Activated T-helper 1 cell treated with Interleukin-2 at 50 U/mL for 16 hours (primary cell): ENCODE data around the gene GANC.

Source experiments
- DNase-seq: peaks from one replicate; pipeline ENCODE4 v3.0.0-alpha.2; 2020; ENCODE audit warnings: low read depth

Gene GANC

DNA sequence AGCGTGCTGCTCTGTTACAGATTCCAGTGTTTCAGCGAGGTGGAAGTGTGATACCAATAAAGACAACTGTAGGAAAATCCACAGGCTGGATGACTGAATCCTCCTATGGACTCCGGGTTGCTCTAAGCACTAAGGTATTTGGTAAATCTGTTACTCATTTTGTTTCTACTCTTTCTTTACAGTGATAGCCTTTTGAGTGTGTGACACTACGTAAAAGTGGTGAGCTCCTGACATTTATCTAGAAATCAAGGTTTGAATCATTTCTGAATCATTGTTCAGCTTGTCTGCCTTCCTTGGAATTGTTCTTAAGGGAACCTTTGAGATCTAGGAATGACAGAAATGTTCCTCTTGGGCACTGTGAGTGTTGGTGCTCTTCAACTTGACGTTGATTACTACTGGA, 75.1 kb downstream of the GANC start:
- no peak for DNase-seq

DNA sequence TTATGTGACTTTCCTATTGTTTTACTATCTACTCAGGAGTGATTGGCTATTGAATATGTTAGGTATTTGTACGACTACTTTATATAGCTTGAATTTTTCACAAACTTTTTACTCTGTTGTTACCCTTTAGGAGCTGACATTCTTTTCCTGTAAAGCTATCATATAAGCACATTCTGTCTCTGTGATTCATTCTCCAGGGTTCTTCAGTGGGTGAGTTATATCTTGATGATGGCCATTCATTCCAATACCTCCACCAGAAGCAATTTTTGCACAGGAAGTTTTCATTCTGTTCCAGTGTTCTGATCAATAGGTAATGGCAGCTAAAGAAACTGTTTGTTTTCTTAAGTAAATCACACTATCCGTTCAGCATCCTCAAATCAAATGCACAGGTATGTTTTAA, 76.2 kb downstream of the GANC start:
- DNase-seq, result no peak

GRCh38 chr15:42352401-42352800, 79.4 kb downstream of the GANC start:
- no peak for DNase-seq

- no peak for DNase-seq
These were observed 80.1 kb downstream of the GANC start for GRCh38 chr15:42353061-42353460.

GRCh38 chr15:42354824-42355223, 81.8 kb downstream of the GANC start:
- no peak for DNase-seq

DNA sequence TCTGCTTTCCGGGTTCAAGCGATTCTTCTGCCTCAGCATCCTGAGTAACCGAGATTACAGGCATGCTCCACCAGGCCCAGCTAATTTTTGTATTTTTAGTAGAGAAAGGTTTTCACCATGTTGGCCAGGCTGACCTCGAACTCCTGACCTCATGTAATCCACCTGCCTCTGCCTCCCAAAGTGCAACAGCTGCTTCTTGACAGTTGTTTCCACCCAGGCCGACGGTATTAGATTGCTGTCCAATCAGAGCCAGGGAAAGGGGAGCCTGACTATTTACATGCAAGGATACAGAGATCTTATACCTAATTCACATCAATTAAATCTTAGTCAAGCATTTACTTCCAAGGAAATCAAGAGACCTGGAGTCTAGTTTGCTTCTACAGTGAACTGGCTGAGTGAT, 82.3 kb downstream of the GANC start:
- no peak for DNase-seq

- DNase-seq, result no peak
These were observed 83.8 kb downstream of the GANC start for GRCh38 chr15:42356851-42357250.

GRCh38 chr15:42358141-42358540, 85.1 kb downstream of the GANC start:
- no peak for DNase-seq

GRCh38 chr15:42359249-42359648, 86.2 kb downstream of the GANC start, which contains the start of gene CAPN3:
Gene CAPN3, plus strand, starts transcription at chr15:42359501. Its CDS starts 305 bp downstream, at chr15:42359806.
- DNase-seq, result no peak

DNA sequence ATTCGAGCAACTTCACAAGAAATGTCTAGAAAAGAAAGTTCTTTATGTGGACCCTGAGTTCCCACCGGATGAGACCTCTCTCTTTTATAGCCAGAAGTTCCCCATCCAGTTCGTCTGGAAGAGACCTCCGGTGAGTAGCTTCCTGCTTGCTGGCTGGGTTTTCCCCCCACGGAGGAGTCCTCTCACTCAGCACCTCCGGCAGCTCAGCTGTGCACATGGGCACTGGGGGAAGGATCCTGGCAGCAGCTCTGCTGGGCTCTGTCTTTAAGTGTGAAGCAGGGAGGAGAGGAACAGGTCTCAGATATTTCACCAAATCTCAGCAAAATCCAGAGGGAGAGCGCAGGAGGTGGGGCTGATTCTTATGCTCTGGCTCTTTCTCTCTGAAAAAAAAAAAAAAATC, 87.0 kb downstream of the GANC start:
- no peak for DNase-seq

DNA sequence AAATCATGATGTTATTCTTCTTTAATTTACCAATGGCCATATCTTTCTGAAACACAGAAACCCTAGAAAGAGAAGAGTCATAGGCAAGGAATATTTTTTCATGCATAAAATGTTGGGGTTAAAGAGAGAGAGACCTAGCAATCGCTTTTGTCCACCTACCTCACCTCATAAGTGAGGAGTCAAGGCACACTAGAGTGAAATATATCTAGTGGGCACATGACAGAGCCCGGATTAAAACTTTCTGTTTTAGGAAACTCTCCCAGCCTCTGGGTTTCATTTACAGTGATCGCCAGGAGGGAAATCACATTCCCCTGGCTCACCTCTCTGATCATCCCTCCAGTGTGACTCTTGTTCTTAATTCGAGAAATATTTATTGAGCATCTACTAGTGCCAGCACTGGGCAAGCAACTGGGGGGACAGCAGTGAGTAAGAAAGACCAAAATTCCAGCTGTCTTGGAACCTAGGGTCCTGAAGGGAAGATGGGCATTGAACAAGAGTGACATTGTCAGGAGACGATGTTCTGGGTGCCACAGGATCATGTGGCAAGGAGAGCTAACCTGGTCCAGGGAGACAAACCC, 87.6 kb downstream of the GANC start:
- no peak for DNase-seq

DNA sequence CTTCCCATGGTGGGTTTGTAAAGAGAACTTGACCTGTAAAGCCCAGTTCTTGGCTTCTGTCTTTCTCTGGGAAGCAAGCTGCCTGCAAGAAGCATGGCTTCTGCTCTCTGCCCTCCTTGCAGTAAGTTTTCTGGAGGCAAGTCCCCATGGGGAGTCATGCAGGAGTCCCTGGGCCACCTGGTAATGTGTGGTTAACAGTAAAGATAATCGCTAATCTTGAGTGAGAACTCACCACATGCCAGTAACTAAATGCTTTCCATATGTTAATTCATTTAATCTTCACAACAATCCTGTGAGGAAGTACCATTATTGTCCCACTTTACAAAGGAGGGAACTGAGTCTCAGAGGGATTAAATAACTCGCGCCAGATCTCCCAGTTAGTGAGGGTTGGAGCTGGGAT, 90.5 kb downstream of the GANC start:
- no peak for DNase-seq

DNA sequence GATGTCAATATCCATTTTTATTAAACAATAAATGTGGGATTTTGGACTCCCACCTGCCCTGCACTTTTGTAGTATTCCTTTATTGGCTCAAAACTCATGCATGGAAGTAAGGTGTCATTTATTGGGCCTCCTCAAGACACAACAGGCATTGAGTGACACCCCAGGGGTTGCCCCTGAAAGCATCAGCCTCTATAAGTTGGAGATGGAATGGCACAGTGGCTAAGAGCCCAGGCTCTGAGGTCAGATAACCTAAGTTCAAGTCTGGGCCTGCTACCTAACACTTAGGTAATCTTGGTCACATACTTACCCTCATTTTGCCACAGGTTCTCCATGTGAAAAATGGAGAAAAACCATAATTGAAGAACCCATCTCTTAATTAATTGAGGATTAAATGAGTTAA, 90.9 kb downstream of the GANC start:
- no peak for DNase-seq

DNA sequence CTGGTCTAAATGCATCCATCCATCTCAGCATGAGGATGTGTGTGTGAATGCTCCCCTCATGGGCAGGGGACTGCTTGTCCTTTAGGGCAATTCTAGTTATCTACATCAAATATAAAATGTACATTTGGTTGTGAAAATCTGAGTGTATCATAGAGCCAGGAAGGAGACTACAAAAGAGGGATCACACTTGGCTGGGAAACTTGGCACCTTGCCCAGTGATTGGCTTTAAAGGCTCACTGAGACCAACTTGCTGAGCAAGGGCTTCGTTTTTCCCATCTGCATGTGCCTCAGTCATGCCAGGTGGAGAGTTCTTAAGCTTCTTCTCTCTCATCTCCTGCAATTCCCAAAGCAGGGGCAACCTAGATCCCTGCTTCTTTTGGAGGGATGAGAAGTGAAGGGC, 91.5 kb downstream of the GANC start:
- DNase-seq, result no peak

DNA sequence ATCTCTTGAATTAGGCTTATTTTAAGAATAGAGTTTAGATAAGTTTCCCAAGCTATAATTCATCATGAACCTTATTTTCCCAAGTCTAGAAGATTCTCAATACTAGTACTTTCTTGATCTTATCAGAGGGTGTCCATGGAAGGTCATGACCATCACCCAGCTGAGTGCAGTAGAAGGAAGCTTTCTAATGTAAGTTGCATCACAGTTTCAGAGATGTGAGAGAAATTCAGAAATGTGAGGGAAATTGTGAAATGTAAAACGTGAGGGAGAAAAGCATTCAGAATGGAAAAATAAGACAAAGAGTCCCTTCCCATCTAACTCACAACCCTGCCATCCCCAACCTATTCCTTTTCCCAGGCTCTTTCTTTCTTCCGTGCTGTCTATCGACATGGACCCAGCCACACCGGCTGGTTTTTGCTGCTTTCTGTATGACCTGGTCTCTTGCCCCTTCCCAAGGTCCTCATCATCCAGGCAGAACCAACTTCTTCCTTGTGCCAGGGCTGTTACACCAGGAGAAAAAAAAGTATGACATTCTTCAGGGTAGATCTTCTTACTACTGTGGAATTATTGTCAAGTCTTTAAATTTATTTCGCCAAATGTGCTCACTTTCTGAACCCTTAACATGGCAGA, 93.0 kb downstream of the GANC start:
- no peak for DNase-seq

DNA sequence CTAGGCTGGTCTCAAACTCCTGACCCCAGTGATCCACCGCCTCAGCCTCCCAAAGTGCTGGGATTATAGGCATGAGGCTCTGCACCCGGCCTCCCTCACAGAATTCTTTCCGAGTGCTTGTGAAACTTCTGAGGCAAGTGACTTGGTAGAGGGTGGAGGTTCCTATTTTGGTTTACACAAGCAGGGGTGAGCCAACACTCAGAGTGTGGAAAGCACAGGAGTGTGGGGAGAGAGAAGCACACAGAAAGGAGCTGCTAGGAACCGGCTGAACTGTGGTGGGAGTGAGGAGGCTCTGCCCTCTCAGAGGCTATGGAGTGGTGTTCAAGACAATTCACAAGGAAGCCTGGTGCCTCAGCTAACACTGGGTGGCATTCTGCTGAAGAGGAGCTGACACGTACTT, 94.0 kb downstream of the GANC start:
- DNase-seq, result no peak

- no peak for DNase-seq
These were observed 95.1 kb downstream of the GANC start for GRCh38 chr15:42368096-42368495.

GRCh38 chr15:42371096-42371495, 98.1 kb downstream of the GANC start:
- DNase-seq, result no peak

DNA sequence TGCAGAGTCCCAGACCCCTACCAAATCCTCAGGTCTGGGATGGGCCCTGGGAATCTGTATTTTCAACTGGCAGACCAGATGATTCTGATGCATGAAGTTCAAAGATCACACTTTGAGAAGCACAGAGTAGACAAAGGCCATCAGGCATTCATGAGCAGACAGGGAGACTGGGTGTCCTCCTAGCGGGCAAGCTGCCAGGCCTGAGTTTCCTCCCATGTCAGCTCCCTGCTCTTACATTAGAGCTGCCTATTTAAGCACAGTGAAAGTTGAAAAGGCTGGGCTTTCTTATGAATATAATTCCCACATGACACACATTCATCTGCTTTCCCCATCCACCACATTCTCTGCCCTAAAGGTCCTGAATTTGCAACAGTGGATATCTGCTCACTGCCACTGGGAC, 100.3 kb downstream of the GANC start:
- DNase-seq, result no peak

DNA sequence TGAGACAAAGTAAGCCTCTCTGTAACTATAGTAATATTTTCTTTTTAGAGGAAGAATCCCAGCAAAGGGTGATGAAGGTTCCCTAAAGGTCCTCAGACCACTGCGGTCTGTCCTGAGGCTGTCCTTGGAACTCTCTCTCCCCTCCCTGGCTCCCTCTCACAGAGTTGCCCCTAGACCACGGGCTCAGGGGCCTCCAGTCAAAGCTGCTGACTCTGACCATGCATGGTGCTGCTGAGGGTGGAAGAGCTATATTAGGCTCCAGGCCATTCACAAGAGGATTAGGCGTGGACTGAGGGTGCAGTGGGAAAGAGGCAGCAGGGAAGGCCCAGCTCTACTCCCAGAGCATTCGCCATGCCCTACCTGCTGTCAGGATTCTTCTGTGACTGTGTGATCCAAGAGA, 100.9 kb downstream of the GANC start:
- no peak for DNase-seq

- DNase-seq, result no peak
These were observed 101.8 kb downstream of the GANC start for GRCh38 chr15:42374810-42375209.

DNA sequence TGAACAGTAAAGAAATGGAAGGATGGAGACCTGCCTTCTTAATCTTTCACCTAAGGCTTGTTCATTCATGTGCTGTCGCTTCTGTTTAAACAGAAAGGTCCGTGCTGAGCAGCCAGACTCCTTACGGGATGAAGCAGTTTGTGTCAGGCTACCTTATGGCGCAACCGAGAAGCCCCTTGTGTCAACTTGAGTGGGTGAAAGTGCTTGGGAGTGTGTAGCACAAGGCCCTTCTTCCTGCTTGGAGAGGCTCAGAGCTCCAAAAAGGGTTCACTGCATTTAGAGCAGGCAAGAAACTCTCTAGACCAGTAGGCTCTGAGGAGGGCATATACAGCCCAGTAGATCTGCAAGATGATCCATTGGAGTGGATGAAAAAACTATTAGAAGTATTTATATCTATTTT, 102.3 kb downstream of the GANC start:
- no peak for DNase-seq

DNA sequence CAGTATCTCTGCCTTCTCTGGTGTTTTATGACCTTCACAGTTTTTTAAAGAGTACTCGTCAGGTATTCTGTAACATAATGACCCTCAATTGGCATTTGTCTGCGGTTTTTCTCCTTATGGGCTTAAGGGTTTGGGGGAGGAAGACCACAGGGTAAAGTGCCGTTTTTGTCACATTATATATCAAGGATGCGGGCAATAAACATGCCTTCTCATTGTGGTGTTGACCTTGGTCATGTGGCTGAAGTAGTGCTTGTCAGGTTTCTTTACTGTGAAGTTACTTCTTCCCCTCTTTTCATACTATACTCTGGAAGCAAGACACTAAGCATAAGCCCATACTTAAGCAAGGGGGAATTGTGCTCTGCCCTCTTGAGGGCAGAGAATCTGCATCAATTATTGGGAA, 102.9 kb downstream of the GANC start:
- no peak for DNase-seq

DNA sequence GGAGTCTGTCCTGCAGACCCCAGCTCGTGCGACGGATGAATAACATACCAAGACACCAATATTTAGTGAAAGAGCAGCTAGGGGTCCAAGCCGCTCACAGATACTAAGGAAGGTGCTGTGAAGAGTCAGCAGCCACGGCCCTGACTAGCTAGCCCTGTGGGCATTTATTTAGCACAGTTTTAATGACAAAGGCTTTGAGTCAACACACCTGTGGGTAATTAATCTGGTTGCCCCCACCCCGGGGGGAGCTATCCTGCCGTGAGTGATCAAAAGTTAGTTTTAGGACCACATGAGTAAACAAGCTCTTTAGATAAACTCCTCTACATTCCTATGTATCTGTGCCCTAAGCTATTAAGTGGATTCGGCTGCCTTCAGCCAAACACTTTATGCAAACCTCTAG, 105.0 kb downstream of the GANC start:
- DNase-seq, result no peak
